GM12874 (cell line): Measurements from ENCODE around the gene AGPAT2.

Experiments used
- TF ChIP-seq, protein P1 (sequence below): IDR thresholded peaks from 2 replicates; pipeline ENCODE4 v1.5.1; 2011; ENCODE audit warnings: low read depth, mild to moderate bottlenecking, control low read depth, low read length, moderate library complexity; ENCODE audit not compliant: insufficient read depth

Gene AGPAT2

DNA sequence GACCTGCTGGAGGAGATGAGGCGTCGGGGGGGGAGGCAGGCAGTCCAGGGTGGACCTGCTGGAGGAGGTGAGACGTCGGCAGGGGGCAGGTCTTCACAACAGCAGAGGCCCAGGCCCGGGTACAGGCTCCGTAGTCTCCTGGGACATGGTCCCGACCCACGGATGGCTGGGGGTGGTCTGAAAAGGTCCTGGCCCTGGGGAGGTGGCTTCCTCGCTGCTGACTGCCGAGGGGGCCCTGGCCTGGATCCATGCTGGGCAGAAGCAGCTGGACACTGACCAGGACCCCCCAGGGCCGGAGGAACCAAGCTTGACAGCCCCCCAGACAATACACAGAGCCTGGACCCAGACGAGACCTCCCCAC is 16.0 kb downstream of the AGPAT2 start:
- TF ChIP-seq, protein P1, sequence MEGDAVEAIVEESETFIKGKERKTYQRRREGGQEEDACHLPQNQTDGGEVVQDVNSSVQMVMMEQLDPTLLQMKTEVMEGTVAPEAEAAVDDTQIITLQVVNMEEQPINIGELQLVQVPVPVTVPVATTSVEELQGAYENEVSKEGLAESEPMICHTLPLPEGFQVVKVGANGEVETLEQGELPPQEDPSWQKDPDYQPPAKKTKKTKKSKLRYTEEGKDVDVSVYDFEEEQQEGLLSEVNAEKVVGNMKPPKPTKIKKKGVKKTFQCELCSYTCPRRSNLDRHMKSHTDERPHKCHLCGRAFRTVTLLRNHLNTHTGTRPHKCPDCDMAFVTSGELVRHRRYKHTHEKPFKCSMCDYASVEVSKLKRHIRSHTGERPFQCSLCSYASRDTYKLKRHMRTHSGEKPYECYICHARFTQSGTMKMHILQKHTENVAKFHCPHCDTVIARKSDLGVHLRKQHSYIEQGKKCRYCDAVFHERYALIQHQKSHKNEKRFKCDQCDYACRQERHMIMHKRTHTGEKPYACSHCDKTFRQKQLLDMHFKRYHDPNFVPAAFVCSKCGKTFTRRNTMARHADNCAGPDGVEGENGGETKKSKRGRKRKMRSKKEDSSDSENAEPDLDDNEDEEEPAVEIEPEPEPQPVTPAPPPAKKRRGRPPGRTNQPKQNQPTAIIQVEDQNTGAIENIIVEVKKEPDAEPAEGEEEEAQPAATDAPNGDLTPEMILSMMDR = no peak

DNA sequence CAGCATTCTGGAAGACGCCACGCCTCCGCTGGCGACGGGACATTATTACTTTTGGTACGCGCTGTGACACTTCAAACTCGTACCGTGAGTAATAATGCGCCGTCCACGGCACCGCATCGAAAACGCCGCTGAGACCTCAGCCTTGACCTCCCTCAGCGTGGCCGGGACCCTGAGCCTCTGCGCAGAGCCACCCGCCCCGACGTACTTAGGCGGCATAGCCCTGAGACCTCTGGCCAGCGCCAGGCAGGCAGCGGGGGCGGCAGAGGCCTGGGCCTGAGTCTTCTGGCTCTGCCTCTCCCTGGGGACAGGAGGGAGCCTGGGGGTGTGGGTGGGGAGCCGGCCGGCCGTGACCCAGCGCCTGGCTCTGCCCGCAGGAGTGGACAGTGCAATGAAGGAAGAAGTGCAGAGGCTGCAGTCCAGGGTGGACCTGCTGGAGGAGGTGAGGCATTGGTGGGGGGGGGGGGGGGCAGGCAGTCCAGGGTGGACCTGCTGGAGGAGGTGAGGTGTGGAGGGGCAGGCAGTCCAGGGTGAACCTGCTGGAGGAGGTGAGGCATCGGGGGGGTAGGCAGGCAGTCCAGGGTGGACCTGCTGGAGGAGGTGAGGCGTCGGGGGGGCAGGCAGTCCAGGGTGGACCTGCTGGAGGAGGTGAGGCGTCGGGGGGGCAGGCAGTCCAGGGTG is 16.5 kb downstream of the AGPAT2 start:
- TF ChIP-seq, protein P1 = no peak

DNA sequence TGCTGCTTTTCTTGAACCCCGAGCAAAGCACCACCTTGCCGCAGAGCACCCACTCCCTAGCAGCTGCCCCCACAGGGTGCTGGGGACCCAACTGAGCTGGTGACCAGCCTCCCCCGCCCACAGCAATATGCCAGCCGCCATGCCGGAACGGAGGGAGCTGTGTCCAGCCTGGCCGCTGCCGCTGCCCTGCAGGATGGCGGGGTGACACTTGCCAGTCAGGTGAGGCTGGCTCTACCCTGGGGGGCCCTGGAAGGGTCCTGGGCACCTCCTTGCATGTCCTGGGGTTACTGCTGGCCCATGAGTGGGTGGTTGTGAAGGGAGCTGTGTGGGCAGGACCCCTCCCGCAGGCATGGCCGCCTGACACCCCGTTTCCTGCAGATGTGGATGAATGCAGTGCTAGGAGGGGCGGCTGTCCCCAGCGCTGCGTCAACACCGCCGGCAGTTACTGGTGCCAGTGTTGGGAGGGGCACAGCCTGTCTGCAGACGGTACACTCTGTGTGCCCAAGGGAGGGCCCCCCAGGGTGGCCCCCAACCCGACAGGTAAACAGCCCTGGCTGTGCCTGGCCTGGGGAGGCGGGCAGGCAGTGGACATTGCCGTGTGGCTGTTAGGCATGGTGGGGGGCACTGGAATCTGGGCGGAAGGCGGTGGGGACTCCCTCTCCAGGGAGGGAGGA is 17.3 kb downstream of the AGPAT2 start:
- TF ChIP-seq, protein P1 = no peak

DNA sequence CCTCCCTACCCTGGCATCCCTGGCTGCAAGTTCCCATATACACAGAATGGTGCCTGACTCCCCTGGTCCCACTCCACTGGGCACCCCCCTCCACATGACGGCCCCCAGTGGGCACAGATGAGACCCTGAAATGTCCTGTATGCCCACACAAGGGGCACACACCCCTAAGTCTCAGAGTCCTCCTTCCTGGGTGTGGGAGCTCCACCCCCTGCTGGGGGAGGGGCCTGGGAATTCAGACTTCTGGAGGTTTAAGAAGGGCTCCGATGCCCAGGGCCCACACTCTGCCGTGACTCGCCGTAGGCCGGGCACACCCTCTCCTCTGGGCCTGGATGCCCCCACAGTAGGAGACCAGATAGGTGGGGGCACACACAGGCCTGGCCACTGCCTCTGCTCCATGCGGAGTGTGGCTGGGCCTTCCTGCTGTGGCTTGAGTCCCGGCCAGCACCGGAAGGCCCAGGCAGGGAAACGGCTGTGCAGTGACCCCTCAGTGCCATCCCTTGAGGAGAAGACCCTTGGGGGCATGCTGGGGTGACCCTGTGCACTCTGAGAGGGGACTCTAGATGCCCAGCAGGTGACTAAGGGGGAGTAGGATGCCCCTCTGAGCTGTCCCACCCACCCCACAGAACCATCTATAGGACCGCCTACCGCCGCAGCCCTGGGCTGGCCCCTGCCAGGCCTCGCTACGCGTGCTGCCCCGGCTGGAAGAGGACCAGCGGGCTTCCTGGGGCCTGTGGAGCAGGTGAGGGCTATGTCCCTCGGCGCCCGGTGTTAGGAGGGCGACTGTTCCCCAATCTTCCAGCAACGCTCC is 18.1 kb downstream of the AGPAT2 start:
- TF ChIP-seq, protein P1 = no peak

DNA sequence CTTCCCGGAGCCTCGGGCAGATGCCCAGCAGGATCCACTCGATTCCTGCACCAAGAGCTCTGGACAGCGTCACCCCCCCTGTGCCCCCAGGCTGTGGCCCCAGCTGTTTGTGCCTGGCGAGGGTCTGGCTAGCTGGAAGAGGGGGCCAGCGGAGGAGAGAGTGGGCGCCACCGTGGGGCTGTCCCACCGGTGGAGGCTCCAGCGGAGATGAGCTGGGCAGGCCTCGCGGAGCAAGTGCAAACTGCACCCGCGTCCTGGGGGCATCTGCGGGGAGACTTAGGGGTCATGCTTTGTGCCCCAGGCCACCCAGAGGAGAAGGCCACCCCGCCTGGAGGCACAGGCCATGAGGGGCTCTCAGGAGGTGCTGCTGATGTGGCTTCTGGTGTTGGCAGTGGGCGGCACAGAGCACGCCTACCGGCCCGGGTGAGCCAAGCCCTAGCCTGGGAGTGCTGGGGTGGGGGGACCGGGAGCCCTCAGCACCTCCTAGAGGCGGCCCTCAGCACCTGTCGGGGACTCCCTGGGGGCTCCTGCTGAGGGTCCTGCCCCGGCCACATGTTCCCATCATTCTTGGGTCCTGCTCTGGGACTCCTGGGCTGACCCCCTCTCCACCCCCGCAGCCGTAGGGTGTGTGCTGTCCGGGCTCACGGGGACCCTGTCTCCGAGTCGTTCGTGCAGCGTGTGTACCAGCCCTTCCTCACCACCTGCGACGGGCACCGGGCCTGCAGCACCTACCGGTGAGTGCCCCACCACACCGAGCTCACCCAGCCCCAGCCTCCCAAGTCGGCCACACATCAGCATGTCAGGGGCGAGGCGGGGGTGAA is 19.1 kb downstream of the AGPAT2 start:
- TF ChIP-seq, protein P1 = no peak

DNA sequence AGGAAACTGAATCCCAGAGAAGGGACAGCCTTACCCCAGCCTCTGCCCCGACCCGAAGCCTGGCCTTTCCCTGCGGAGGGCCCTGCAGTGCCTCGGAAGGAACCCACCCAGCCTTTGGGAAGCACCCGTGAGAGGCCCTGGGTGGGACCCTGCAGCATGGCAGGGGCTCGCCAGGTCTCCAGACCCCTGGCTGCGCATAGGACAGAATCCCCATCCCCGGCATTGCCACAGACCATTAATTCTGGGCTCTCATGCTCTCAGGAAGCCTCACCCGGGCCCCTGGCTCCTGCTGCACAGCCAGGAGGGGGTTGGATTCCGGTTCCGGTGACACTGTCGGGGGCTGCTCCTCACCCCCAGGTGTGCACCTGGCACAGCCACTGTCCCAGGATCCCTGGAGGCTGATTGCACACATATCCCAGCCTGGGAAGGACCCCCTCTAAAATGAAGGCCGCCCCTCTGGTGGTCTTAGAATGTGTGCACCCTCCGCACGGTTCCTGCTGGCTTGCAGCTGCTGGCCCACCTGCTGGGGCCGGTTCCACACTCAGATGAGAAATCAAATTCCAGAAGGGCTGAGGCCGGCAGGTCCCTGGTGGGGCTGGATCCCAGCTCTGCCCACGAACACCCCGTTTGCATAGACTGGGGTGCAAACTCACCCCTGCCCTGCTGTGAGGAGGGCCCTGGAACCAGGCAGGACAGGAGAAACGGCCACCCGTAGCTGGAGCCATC is 19.9 kb downstream of the AGPAT2 start:
- TF ChIP-seq, protein P1 = no peak
